HFFc6 (cell line): Measurements from ENCODE around the gene VAV3. TPM values are rescaled to one million over a fixed set of nuclear protein-coding genes. Genes with fewer than 3 reads are reported as not detected.

Source experiments
- DNase-seq: peaks from one replicate; pipeline ENCODE4 v3.0.0-alpha.2; 2018
- H3K27ac Mint-ChIP-seq: 2 replicates; pipeline ENCODE4 v1.8.0; 2020; ENCODE audit warnings: mild to moderate bottlenecking, mixed read lengths
- H3K27me3 Mint-ChIP-seq: 2 replicates; pipeline ENCODE4 v1.8.0; 2021; ENCODE audit warnings: mild to moderate bottlenecking, moderate library complexity, mixed read lengths; ENCODE audit not compliant: insufficient read depth
- H3K36me3 Mint-ChIP-seq: 2 replicates; pipeline ENCODE4 v1.8.0; 2021; ENCODE audit warnings: low read depth, mixed read lengths
- H3K4me1 Mint-ChIP-seq: 2 replicates; pipeline ENCODE4 v1.8.0; 2020; ENCODE audit warnings: low read depth, mixed read lengths
- H3K4me3 Mint-ChIP-seq: 2 replicates; pipeline ENCODE4 v1.8.0; 2020; ENCODE audit warnings: mild to moderate bottlenecking, moderate library complexity, mixed read lengths
- H3K9me3 Mint-ChIP-seq: 2 replicates; pipeline ENCODE4 v1.8.0; 2020; ENCODE audit warnings: mild to moderate bottlenecking, mixed read lengths
- CTCF ChIP-seq: fragments of 200-600 bp; sonication (generic); IDR thresholded peaks from 2 replicates; pipeline ENCODE4 v1.5.0; 2021; ENCODE audit warnings: antibody characterized with exemption, mild to moderate bottlenecking
- total RNA-seq, 6 experiments: library from RNA; stranded (reverse); fragmentation: NEBNext Ultra II Directional; extraction: Animal tissue kit (Norgen Biotek cat#: 25700); gene quantifications; 2 replicates in 1 of 6; 3 replicates in 5 of 6; pipeline ENCODE4 v1.2.3, GENCODE V29; 2021

The VAV3 gene
- total RNA-seq, 6 experiments from 2014 or later: not detected

- H3K4me3 Mint-ChIP-seq: no peak overlapping the region
- no peak for DNase-seq
- H3K9me3 Mint-ChIP-seq: peaks cover 9% of the 10 kb centered on the region
- no peaks in the 10 kb centered on the region for H3K27me3 Mint-ChIP-seq
- H3K4me1 Mint-ChIP-seq: peaks cover 5% of the 10 kb centered on the region; the same call in 1 of the 2 replicates
- TF ChIP-seq CTCF: no peak
- no peaks in the 10 kb centered on the region for H3K36me3 Mint-ChIP-seq
- H3K27ac Mint-ChIP-seq: no peak overlapping the region
Observed at GRCh38 chr1:107649023-107649422, 316.0 kb downstream of the VAV3 start.

GRCh38 chr1:107648071-107648470 lies 316.9 kb downstream of the VAV3 start:
- TF ChIP-seq CTCF: no peak
- H3K36me3 Mint-ChIP-seq: no peaks in the 10 kb centered on the region
- no peak overlapping the region for H3K4me3 Mint-ChIP-seq
- no peak overlapping the region for H3K27ac Mint-ChIP-seq
- H3K9me3 Mint-ChIP-seq: peaks cover 12% of the 10 kb centered on the region
- no peaks in the 10 kb centered on the region for H3K27me3 Mint-ChIP-seq
- peak; percentile 34 for DNase-seq
- peaks cover 5% of the 10 kb centered on the region; the same call in 1 of the 2 replicates for H3K4me1 Mint-ChIP-seq

- DNase-seq: no peak
- Mint-ChIP-seq H3K27ac (no peak overlapping the region), H3K4me1 (peaks cover 5% of the 10 kb centered on the region; the same call in 1 of the 2 replicates), H3K36me3 (no peaks in the 10 kb centered on the region), H3K4me3 (no peak overlapping the region), H3K9me3 (peaks cover 8% of the 10 kb centered on the region), H3K27me3 (no peaks in the 10 kb centered on the region)
- TF ChIP-seq CTCF: no peak
Observed at GRCh38 chr1:107647012-107647411, 318.0 kb downstream of the VAV3 start.

- H3K4me3 Mint-ChIP-seq: no peak overlapping the region
- no peak for TF ChIP-seq CTCF
- no peak overlapping the region for H3K27ac Mint-ChIP-seq
- peaks cover 5% of the 10 kb centered on the region; the same call in 1 of the 2 replicates for H3K4me1 Mint-ChIP-seq
- peaks cover 19% of the 10 kb centered on the region for H3K9me3 Mint-ChIP-seq
- H3K27me3 Mint-ChIP-seq: no peaks in the 10 kb centered on the region
- no peak for DNase-seq
- no peaks in the 10 kb centered on the region for H3K36me3 Mint-ChIP-seq
Observed at GRCh38 chr1:107643766-107644165, 321.2 kb downstream of the VAV3 start.

- Mint-ChIP-seq H3K4me1 (no peaks in the 10 kb centered on the region), H3K36me3 (no peaks in the 10 kb centered on the region), H3K27me3 (no peaks in the 10 kb centered on the region), H3K4me3 (no peak overlapping the region), H3K9me3 (peaks cover 24% of the 10 kb centered on the region), H3K27ac (no peak overlapping the region)
- no peak for TF ChIP-seq CTCF
- DNase-seq: no peak
Observed at GRCh38 chr1:107640207-107640606, 324.8 kb downstream of the VAV3 start.

GRCh38 chr1:107637101-107637500 lies 327.9 kb downstream of the VAV3 start:
- Mint-ChIP-seq H3K9me3 (peaks cover 36% of the 10 kb centered on the region), H3K4me3 (no peak overlapping the region), H3K27ac (no peak overlapping the region), H3K4me1 (no peaks in the 10 kb centered on the region), H3K36me3 (no peaks in the 10 kb centered on the region), H3K27me3 (no peaks in the 10 kb centered on the region)
- TF ChIP-seq CTCF: no peak
- DNase-seq: no peak
